ENCODE data around the gene MRPL49.

DNA sequence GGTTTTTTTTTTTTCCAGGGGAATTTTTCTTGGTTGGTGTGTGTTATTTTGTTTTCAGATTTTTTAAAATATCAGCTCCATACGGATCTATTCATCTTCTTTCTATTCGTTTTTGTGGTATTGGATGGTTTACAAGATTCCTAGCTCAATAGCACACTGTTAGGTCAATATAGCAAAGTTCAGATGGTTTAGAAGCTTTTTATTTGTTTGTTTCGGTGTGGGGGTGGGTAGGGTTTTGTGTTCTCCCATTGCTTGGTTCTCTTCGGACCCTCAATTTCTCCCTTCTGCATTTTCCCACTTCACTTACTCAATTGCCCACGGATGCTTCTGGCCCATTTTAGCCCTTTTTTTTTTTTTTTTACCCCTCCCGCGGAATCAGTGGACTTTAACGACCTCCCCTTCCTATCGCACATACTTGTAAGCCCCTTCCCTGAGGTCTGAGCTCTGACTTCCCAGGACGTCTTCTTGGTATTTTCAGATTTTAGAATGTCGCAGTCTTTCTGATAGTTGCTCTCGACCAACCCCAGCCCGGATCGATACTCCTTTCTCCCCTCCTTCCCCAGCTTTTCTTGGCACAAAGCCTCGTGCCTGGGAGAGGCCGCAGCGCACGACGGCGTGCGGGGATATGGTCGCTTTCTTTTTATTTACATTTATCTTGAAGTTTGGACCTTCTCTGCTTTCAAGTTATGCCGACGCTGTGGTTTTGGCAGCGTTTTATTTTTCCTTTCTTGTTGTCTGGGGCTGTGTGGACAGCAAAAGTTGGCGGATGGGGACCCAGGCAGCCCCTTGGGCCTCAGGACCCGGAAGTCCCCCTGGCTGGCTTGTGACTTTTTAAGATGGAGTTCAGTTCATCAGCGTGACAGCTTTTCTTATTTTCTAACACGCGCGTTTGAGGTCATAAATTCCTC lies 43.5 kb downstream of the MRPL49 start:
- TF ChIP-seq ZFP30 (CRISPR knock-in tag; IDR thresholded peaks at IDR 0.05) (no peak), ISL1 (CRISPR knock-in tag; IDR thresholded peaks at IDR 0.05) (no peak)
